Endodermal cell (in vitro differentiated cells): Measurements from ENCODE around the gene SPATA33. TPM values are rescaled to one million over a fixed set of nuclear protein-coding genes. Genes with fewer than 3 reads are reported as not detected.
A peak's percentile ranks its signal among the peaks of the same experiment; 100 is the strongest.

Source experiments
- DNase-seq: peaks from one replicate; pipeline ENCODE4 v3.0.0-alpha.2; 2017
- H3K27ac ChIP-seq: 2 replicates; pipeline ENCODE4 v1.5.1; 2013; ENCODE audit warnings: mild to moderate bottlenecking, low read depth, low read length, moderate library complexity
- H3K27me3 ChIP-seq: 2 replicates; pipeline ENCODE4 v1.6.1; 2013; ENCODE audit warnings: mild to moderate bottlenecking, low read length, moderate library complexity; ENCODE audit not compliant: insufficient read depth, control insufficient read depth, poor library complexity, severe bottlenecking
- H3K36me3 ChIP-seq: 2 replicates; pipeline ENCODE4 v1.7.0; 2013; ENCODE audit warnings: mild to moderate bottlenecking, low read length, moderate library complexity; ENCODE audit not compliant: control insufficient read depth, insufficient read depth
- H3K4me1 ChIP-seq: one replicate; pipeline ENCODE4 v1.7.0; 2013; ENCODE audit warnings: low read length; ENCODE audit not compliant: control insufficient read depth, insufficient read depth
- H3K4me3 ChIP-seq: 2 replicates; pipeline ENCODE4 v1.5.1; 2013; ENCODE audit warnings: mild to moderate bottlenecking, low read length, moderate library complexity
- H3K9ac ChIP-seq: 2 replicates; pipeline ENCODE4 v1.6.1; 2013; ENCODE audit warnings: mild to moderate bottlenecking, low read length, moderate library complexity; ENCODE audit not compliant: poor library complexity, severe bottlenecking; ENCODE audit errors: extremely low read depth
- H3K9me3 ChIP-seq: 2 replicates; pipeline ENCODE4 v1.6.1; 2013; ENCODE audit warnings: mild to moderate bottlenecking, low read length, moderate library complexity; ENCODE audit not compliant: control insufficient read depth
- H3K27ac Mint-ChIP-seq: 2 replicates; pipeline ENCODE4 v1.8.0; 2020; ENCODE audit warnings: mixed read lengths
- H3K27me3 Mint-ChIP-seq: 2 replicates; pipeline ENCODE4 v1.8.0; 2021; ENCODE audit warnings: mild to moderate bottlenecking, mixed read lengths; ENCODE audit not compliant: insufficient read depth
- H3K36me3 Mint-ChIP-seq: 2 replicates; pipeline ENCODE4 v1.8.0; 2020; ENCODE audit warnings: low read depth, mixed read lengths
- H3K4me1 Mint-ChIP-seq: 2 replicates; pipeline ENCODE4 v1.8.0; 2020; ENCODE audit warnings: mixed read lengths
- H3K4me3 Mint-ChIP-seq: 2 replicates; pipeline ENCODE4 v1.8.0; 2020; ENCODE audit warnings: mild to moderate bottlenecking, moderate library complexity, mixed read lengths
- H3K9me3 Mint-ChIP-seq: 2 replicates; pipeline ENCODE4 v1.8.0; 2020; ENCODE audit warnings: mild to moderate bottlenecking, mixed read lengths
- WGBS, 2 experiments: methylation state at CpG; one replicate each; pipeline versions ENCODE4 v1.1.5 to v1.1.7; 2013; ENCODE audit warnings: missing lambda C conversion rate in 2 of 2, mixed read lengths in 1 of 2; ENCODE audit not compliant: insufficient coverage in 1 of 2, insufficient read length in 1 of 2; 5-methylcytosine and 5-hydroxymethylcytosine counted together
- total RNA-seq, 2 donors: library from RNA; stranded (reverse); fragmentation: NEBNext Ultra II Directional in 1 of 2; extraction: Animal tissue kit (Norgen Biotek cat#: 25700) in 1 of 2; gene quantifications; 2 replicates in 1 of 2; 3 replicates in 1 of 2; pipeline ENCODE4 v1.2.1, GENCODE V29; 2021
- TF ChIP-seq, protein P1 (sequence below): fragments of 200-600 bp; sonication (generic); conservative IDR thresholded peaks from 2 replicates; pipeline ENCODE4 v1.5.0; 2021; ENCODE audit warnings: antibody characterized with exemption, mild to moderate bottlenecking

SPATA33 gene
- total RNA-seq, 2 donors from 2014 or later: 21.8 to 28.7 TPM

DNA sequence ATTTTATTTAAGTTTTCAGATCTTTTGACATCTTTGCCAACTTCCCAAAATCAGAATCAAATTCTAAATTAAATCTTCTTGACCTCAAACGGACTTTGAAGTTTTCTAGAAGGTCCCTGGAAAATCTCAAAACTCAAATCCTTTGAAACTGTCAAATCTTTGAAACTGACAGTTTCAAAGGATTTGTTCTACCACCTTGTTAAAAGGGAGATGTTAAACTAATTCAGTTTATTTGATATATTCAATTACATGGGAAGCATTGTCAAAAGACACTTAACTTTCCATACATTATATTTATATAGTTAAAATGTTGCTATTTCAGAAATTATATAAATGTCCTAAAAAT lies 47.6 kb upstream of the SPATA33 start:
- 91 to 100% methylated on average over 1 of the region's 1 CpG for WGBS, 2 experiments

DNA sequence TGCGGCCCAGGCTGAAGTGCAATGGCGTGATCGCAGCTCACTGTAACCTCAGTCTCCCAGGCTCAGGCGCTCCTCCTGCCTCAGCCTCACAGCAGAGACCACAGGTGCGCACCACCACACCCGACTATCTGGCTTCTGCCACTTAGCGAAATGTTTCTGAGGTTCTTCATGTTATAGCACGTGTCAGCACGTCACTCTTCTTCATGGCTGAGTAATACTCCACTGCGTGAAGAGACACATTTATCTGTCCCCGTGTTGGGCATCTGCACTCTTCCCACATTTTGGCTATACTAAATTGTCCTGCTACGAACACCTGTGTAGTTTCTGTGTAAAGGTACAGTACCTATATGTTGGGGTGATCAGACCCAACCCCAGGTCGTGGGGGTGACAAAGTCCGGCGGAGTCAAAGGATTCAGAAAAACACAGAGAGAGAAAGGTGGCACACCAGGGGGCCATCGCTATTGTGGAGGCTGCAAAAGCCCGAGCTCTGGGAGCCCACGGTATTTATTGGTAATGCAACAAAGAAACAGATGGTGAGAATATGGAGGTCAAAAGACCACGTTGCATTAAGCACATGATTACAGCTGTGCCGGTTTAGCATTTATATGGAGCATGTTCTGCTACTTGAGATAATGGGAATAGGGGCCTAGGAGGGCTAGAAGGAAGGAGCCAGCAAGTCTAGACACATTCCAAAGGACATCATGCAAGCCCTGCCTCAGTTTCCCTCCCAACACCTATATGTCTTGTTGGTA lies 45.0 kb upstream of the SPATA33 start:
- Mint-ChIP-seq H3K4me1 (peaks cover 18% of the 10 kb centered on the region), H3K9me3 (peaks cover 2% of the 10 kb centered on the region), H3K27ac (no peak overlapping the region), H3K36me3 (no peaks in the 10 kb centered on the region), H3K27me3 (no peaks in the 10 kb centered on the region), H3K4me3 (no peak overlapping the region)
- H3K4me1 ChIP-seq: peaks cover 14% of the 10 kb centered on the region
- H3K9ac ChIP-seq: no peak overlapping the region
- 94 to 96% methylated on average over 19 to 20 of the region's 20 CpGs for WGBS, 2 experiments
- no peaks in the 10 kb centered on the region for H3K9me3 ChIP-seq
- TF ChIP-seq, protein P1, sequence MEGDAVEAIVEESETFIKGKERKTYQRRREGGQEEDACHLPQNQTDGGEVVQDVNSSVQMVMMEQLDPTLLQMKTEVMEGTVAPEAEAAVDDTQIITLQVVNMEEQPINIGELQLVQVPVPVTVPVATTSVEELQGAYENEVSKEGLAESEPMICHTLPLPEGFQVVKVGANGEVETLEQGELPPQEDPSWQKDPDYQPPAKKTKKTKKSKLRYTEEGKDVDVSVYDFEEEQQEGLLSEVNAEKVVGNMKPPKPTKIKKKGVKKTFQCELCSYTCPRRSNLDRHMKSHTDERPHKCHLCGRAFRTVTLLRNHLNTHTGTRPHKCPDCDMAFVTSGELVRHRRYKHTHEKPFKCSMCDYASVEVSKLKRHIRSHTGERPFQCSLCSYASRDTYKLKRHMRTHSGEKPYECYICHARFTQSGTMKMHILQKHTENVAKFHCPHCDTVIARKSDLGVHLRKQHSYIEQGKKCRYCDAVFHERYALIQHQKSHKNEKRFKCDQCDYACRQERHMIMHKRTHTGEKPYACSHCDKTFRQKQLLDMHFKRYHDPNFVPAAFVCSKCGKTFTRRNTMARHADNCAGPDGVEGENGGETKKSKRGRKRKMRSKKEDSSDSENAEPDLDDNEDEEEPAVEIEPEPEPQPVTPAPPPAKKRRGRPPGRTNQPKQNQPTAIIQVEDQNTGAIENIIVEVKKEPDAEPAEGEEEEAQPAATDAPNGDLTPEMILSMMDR: no peak
- no peaks in the 10 kb centered on the region for H3K27me3 ChIP-seq
- DNase-seq: no peak
- H3K4me3 ChIP-seq: no peak overlapping the region
- no peaks in the 10 kb centered on the region for H3K36me3 ChIP-seq
- H3K27ac ChIP-seq: no peak overlapping the region

More for the DNA sequence above, 47.6 kb upstream of the SPATA33 start:
- Mint-ChIP-seq H3K27me3 (no peaks in the 10 kb centered on the region), H3K36me3 (no peaks in the 10 kb centered on the region), H3K4me1 (peaks cover 18% of the 10 kb centered on the region), H3K9me3 (no peaks in the 10 kb centered on the region), H3K27ac (no peak overlapping the region), H3K4me3 (no peak overlapping the region)
- no peaks in the 10 kb centered on the region for H3K36me3 ChIP-seq
- DNase-seq: no peak
- H3K4me3 ChIP-seq: no peak overlapping the region
- no peak overlapping the region for H3K9ac ChIP-seq
- no peak overlapping the region for H3K27ac ChIP-seq
- peaks cover 14% of the 10 kb centered on the region for H3K4me1 ChIP-seq
- TF ChIP-seq, protein P1: no peak
- H3K9me3 ChIP-seq: no peaks in the 10 kb centered on the region
- no peaks in the 10 kb centered on the region for H3K27me3 ChIP-seq

DNA sequence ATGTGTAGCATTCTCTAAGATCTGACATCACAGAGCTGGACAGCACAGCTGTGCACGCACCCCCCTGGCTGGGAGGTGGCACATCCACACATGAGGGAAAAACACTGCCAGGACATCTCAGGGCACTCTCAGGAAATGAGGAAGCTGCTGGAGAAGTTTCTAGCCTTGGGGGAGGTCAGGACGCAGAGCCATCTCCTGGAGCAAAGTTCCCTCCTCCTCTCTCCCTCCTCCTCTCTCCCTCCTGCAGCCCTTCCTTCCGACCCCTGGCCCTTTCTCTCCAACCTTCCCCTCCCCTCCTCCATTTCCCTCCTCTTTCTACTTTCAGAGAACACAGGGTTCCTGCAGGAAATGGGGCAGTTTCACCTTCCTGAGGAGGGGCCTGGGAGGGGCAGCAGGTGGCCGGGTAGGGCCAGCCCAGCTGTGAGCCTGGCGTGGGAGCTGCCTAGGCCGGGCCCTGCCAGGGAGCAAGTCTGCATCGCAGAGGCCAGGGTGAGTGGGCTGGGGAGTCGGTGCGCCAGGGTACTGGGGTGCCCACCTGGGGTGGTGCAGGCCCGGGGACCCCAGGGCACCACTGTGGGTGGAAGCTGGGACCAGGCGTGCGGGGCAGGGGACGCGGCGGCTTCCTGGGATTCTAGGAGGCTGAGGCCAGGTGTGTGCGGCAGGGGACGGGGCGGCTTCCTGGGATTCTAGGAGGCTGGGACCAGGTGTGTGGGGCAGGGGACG lies 44.2 kb upstream of the SPATA33 start, which contains the start of gene DPEP1:
Gene DPEP1 (plus strand): TSS at position 412 of the 723 bp plus-strand sequence. CDS start 16,769 bp downstream, outside the sequence.
- H3K4me3 Mint-ChIP-seq: no peak within 1 kb of the TSS
- Histone ChIP-seq H3K9ac (no peak within 1 kb of the TSS), H3K27ac (no peak within 1 kb of the TSS), H3K4me1 (peaks cover 7% of the 10 kb centered on the region), H3K36me3 (no peaks in the 10 kb centered on the region), H3K9me3 (no peaks in the 10 kb centered on the region), H3K27me3 (no peaks in the 10 kb centered on the region), H3K4me3 (no peak within 1 kb of the TSS)
- H3K27me3 Mint-ChIP-seq: no peaks in the 10 kb centered on the region
- H3K9me3 Mint-ChIP-seq: peaks cover 2% of the 10 kb centered on the region
- H3K36me3 Mint-ChIP-seq: no peaks in the 10 kb centered on the region
- TF ChIP-seq, protein P1: no peak
- DNase-seq: peak; percentile 70
- peak within 1 kb of the TSS; percentile 26 for H3K27ac Mint-ChIP-seq
- WGBS, 2 experiments: 88 to 90% methylated on average over 8 to 19 of the region's 19 CpGs
- peaks cover 11% of the 10 kb centered on the region for H3K4me1 Mint-ChIP-seq
